ENCODE measurements around the gene XG.

DNA sequence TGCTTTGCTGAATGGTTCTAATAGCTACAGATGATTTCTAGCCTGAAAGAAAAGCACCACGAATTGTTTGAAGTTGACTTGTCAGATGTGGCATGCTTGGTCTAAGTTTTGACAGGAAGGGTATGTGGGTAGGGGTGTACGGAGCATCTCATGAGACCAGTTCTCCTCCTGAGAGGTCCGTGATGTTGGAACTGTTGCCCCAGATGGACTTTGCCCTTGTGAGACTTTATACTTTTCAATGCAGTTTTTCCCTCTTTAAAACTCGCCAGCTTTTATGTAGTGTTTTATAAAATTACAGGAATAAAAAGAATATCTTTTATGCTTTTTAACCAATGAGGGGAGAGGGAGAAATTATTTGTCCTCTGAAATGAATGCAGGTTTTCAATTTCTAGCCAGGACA, 16.6 kb upstream of the XG start:
- no peak for TF ChIP-seq POLR2A (IDR thresholded peaks at IDR 0.05; ENCODE audit: low read depth, low read length)
- no peak for TF ChIP-seq POLR2AphosphoS5 (IDR thresholded peaks at IDR 0.05; ENCODE audit: low read depth, low read length)
